ENCODE data around the gene QRICH1. TPM values are rescaled to one million over a fixed set of nuclear protein-coding genes. Genes with fewer than 3 reads are reported as not detected.

Gene QRICH1
- total RNA-seq, 1 experiment from 2014 or later, result 87.5 TPM

DNA sequence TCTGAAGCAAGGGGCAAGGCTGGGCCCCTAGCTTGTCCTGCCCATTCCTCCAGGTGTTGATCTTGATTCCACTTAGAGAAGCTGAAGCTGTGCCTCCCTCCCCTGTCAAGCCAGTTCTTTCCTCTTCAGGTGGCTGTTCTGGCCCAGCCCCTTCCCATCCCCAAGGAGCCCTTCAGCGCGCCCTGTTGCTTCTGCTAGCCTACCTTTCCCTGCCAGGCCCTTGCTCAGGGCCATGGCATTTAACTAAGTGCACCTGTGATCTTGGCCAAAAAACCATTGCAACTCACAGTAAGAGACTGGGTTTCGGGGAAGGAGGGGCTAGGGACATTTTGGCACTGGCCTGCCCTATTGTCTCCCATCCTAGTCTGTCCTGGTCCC is 88.6 kb downstream of the QRICH1 start:
- DNase-seq, result no peak
- H3K36me3 ChIP-seq (ENCODE audit: low read depth), result no peaks in the 10 kb centered on the region
- no peak overlapping the region for H2AFZ ChIP-seq
- ChIA-PET CTCF (no interaction called here), POLR2A (ENCODE audit: unreplicated experiment) (no interaction called here)
- H4K20me1 ChIP-seq (ENCODE audit: insufficient read depth), result peaks cover 13% of the 10 kb centered on the region
- peaks cover 26% of the 10 kb centered on the region for H3K79me2 ChIP-seq (ENCODE audit: low read depth)
- no peak for TF ChIP-seq EZH2 (IDR thresholded peaks at IDR 0.05; ENCODE audit: low read depth)
- TF ChIP-seq, protein P1, sequence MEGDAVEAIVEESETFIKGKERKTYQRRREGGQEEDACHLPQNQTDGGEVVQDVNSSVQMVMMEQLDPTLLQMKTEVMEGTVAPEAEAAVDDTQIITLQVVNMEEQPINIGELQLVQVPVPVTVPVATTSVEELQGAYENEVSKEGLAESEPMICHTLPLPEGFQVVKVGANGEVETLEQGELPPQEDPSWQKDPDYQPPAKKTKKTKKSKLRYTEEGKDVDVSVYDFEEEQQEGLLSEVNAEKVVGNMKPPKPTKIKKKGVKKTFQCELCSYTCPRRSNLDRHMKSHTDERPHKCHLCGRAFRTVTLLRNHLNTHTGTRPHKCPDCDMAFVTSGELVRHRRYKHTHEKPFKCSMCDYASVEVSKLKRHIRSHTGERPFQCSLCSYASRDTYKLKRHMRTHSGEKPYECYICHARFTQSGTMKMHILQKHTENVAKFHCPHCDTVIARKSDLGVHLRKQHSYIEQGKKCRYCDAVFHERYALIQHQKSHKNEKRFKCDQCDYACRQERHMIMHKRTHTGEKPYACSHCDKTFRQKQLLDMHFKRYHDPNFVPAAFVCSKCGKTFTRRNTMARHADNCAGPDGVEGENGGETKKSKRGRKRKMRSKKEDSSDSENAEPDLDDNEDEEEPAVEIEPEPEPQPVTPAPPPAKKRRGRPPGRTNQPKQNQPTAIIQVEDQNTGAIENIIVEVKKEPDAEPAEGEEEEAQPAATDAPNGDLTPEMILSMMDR (conservative IDR thresholded peaks at IDR 0.05), result no peak
- no peak overlapping the region for H3K4me2 ChIP-seq
- no peaks in the 10 kb centered on the region for H3K9me3 ChIP-seq (ENCODE audit: insufficient read depth, low read depth)
- peaks cover 9% of the 10 kb centered on the region; the same call in 1 of the 2 replicates for H3K4me1 ChIP-seq (replicated peaks; ENCODE audit: insufficient read depth)
- no peak overlapping the region for H3K4me3 ChIP-seq
- no TSS peak for BruUV-seq (replicated peaks)
- no peak overlapping the region for H3K27ac ChIP-seq
- intact Hi-C loops (cut with micrococcal nuclease; ENCODE audit: unreplicated experiment), result loop anchor here (10.0 kb wide), 1 partner anchor 560 kb away; the partner anchor contains the start of genes ATRIP, CCDC51 and TMA7
- peaks cover 5% of the 10 kb centered on the region; the same call in 1 of the 2 replicates for H3F3A ChIP-seq (ENCODE audit: insufficient read depth, low read depth)
- H3K9me2 ChIP-seq (ENCODE audit: insufficient read depth), result no peaks in the 10 kb centered on the region
- no peaks in the 10 kb centered on the region for H3K27me3 ChIP-seq (ENCODE audit: insufficient read depth, low read depth)

- BruUV-seq (replicated peaks), result no TSS peak
- no peak for DNase-seq
- ChIA-PET CTCF (no interaction called here), POLR2A (ENCODE audit: unreplicated experiment) (no interaction called here)
- Histone ChIP-seq H3K36me3 (ENCODE audit: low read depth) (no peaks in the 10 kb centered on the region), H3K27ac (no peak overlapping the region), H3K79me2 (ENCODE audit: low read depth) (peaks cover 20% of the 10 kb centered on the region), H3F3A (ENCODE audit: insufficient read depth, low read depth) (peaks cover 5% of the 10 kb centered on the region; the same call in 1 of the 2 replicates), H3K9me3 (ENCODE audit: insufficient read depth, low read depth) (no peaks in the 10 kb centered on the region), H3K4me3 (no peak overlapping the region), H3K4me2 (no peak overlapping the region), H3K27me3 (ENCODE audit: insufficient read depth, low read depth) (no peaks in the 10 kb centered on the region), H3K4me1 (replicated peaks; ENCODE audit: insufficient read depth) (peaks cover 9% of the 10 kb centered on the region; the same call in 1 of the 2 replicates), H4K20me1 (ENCODE audit: insufficient read depth) (peaks cover 10% of the 10 kb centered on the region), H2AFZ (no peak overlapping the region), H3K9me2 (ENCODE audit: insufficient read depth) (no peaks in the 10 kb centered on the region)
- intact Hi-C loops (cut with micrococcal nuclease; ENCODE audit: unreplicated experiment), result loop anchor here (10.0 kb wide), 1 partner anchor 560 kb away; the partner anchor contains the start of genes ATRIP, CCDC51 and TMA7
- no peak for TF ChIP-seq EZH2 (IDR thresholded peaks at IDR 0.05; ENCODE audit: low read depth)
- TF ChIP-seq, protein P1 (conservative IDR thresholded peaks at IDR 0.05), result no peak
Measured at GRCh38 chr3:49004352-49005302, 89.2 kb downstream of the QRICH1 start.

DNA sequence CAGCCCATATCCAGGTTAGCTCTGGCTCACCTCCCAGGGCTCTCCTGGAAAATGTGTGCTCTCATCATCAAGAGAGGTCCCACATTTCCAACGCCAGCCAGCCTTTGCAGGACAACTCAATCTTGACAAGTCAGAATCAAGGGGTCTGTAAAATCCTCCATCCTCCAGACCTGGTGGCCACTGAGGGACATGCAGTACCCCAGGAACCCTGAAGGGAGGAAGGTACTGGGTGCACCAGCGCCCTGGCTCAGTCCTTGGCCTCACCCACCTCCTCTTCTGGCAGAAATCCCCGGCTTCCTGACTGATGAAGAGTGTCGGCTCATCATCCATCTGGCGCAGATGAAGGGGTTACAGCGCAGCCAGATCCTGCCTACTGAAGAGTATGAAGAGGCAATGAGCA is 92.7 kb downstream of the QRICH1 start:
- Histone ChIP-seq H3K4me1 (replicated peaks; ENCODE audit: insufficient read depth) (0 out of 2 replicates have a peak, but pooled peaks cover 3% of the 10 kb centered on the region), H3K27me3 (ENCODE audit: insufficient read depth, low read depth) (no peaks in the 10 kb centered on the region), H3K4me3 (no peak overlapping the region), H3K4me2 (no peak overlapping the region), H3K9me2 (ENCODE audit: insufficient read depth) (no peaks in the 10 kb centered on the region), H4K20me1 (ENCODE audit: insufficient read depth) (no peaks in the 10 kb centered on the region), H2AFZ (no peak overlapping the region), H3K27ac (no peak overlapping the region), H3K36me3 (ENCODE audit: low read depth) (no peaks in the 10 kb centered on the region), H3F3A (ENCODE audit: insufficient read depth, low read depth) (no peaks in the 10 kb centered on the region), H3K9me3 (ENCODE audit: insufficient read depth, low read depth) (no peaks in the 10 kb centered on the region), H3K79me2 (ENCODE audit: low read depth) (no peaks in the 10 kb centered on the region)
- ChIA-PET POLR2A (ENCODE audit: unreplicated experiment) (interaction anchor here (0.7 kb wide), 1 partner anchor 17 kb away, joined by 4 read pairs; no protein-coding TSS in a partner anchor), CTCF (no interaction called here)
- intact Hi-C loops (cut with micrococcal nuclease; ENCODE audit: unreplicated experiment), result loop anchor here (10.0 kb wide), 1 partner anchor 556 kb away; the partner anchor contains the start of genes ATRIP, CCDC51 and TMA7
- TF ChIP-seq, protein P1 (conservative IDR thresholded peaks at IDR 0.05), result no peak
- TF ChIP-seq EZH2 (IDR thresholded peaks at IDR 0.05; ENCODE audit: low read depth), result no peak
- BruUV-seq (replicated peaks), result no TSS peak
- DNase-seq, result no peak
